CD4-positive, alpha-beta T cell treated with Interleukin-1 beta for 1 hour (primary cell): ENCODE data around the gene CD163L1.
A peak's percentile ranks its signal among the peaks of the same experiment; 100 is the strongest.
"Not testable (repeated sequence)": the region's sequence is repeated elsewhere in the genome, so short reads cannot be mapped to it uniquely, and the experiment has no call there.

Source experiments
- DNase-seq, 2 donors: peaks; one replicate each; pipeline ENCODE4 v3.0.0-alpha.2; 2020 to 2022

The CD163L1 gene

DNA sequence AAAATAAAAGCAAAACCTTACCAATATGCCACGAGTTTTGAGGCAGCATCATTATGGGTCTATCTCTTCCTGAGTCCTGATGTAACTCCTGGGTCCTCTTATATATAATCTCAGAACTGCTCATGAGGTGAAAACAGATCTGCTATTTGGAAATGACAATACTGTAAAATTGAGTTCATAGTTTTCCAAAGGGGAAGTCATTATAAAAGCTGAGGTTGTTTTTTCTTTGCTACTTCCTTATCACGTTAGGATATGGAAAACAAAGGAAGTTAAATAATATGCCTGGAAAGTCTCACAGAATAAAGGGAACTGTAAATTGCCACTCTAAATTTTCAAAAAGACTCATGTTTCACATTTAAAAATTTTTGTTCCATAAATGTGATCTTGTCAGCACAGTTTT, at the start of gene CD163L1:
CD163L1 (minus strand) TSS at position 78 of the 400 bp plus-strand sequence; CDS start at position 52, 26 bp downstream.
- no peak for DNase-seq

- DNase-seq, result no peak
Measured at GRCh38 chr12:7493006-7493405, 49.1 kb upstream of the CD163L1 start.

DNA sequence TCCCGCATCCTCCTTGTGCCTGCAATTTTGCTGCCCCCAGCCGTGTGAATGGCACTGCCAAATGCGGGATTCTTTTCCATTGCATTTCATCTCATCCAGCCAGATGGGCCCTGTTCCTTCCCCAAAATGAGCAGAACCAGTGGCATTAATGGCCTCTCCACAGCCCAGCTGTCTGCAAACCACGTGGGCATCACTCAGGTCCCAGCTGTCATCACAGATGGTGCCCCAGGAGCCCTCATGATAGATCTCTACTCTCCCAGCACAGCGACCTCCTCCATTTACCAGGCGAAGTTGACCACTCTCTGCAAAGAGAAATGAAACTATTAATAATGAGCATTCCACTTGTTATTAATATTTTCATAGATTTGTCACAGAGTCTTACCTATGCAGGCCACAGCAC, 42.6 kb upstream of the CD163L1 start:
- DNase-seq, result no peak

DNA sequence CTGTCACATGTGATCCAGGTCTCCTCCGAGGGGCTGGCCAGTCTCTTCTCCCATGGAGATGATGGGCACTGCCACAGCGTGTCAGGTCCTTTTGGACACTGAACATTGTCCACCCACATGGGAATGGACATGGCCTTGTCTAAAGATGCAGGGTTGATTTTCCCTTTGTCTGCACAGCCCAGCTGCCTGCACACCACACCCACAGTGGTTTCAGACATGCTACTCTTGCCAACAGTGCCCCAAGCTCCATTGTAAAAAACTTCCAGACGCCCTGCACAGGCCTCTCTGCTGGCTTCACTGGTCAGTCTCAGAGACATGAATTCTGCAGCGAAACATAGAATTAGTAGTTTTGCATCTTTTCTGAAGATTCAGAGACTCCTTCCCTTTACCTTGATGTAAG, 41.1 kb upstream of the CD163L1 start:
- DNase-seq, result no peak

DNA sequence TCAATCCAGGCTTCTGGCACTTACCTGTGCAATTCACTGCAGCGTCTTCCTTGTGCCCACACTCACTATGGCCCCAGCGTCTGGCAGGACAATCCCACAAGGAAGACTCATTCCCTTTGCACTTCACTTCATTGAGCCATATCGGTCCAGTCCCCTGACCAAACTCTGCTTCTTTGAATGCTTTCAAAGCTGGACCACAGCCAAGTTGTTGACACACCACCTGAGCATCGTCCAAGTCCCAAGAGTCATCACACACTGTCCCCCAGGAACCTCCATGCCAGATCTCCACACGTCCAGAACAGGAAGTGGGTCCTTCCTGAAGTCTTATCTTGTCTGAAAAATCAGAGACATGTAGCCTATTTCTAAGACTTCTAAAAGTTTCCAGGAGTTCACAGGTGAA, 39.4 kb upstream of the CD163L1 start:
- no peak for DNase-seq

DNA sequence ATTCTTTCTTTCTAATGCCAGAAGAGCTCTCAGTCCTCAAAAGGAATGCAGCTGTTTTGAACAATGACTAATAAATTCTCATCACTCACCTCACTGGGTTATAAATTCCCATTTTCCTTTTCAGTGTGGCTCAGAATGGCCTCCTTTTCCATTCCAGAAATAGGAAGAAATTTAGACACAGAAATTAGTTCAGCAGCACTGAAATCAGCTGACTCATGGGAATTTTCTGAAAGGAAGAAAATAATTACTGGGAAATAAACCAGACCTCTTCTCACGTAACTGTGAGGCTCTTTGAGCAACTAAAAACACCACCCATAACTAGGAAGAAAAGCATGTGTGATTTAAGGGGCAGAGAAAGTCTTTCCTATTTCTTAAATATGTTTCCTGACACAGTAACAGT, 35.8 kb upstream of the CD163L1 start:
- no peak for DNase-seq

- no peak for DNase-seq
Measured at GRCh38 chr12:7472060-7472459, 28.1 kb upstream of the CD163L1 start.

- DNase-seq, result peak; percentile 25 to 36
Measured at GRCh38 chr12:7460375-7461259, 16.7 kb upstream of the CD163L1 start.

GRCh38 chr12:7459973-7460372, 16.0 kb upstream of the CD163L1 start:
- no peak for DNase-seq

GRCh38 chr12:7451756-7452155, 7.8 kb upstream of the CD163L1 start:
- no peak for DNase-seq

GRCh38 chr12:7450667-7451066, 6.7 kb upstream of the CD163L1 start:
- DNase-seq, result no peak

- DNase-seq, result no peak
Measured at GRCh38 chr12:7448099-7448498, 4.1 kb upstream of the CD163L1 start.

- DNase-seq, result no peak
Measured at GRCh38 chr12:7444537-7444936, 584 bp upstream of the CD163L1 start.

- DNase-seq, result no peak
Measured at GRCh38 chr12:7441216-7441615, 2.7 kb downstream of the CD163L1 start.

DNA sequence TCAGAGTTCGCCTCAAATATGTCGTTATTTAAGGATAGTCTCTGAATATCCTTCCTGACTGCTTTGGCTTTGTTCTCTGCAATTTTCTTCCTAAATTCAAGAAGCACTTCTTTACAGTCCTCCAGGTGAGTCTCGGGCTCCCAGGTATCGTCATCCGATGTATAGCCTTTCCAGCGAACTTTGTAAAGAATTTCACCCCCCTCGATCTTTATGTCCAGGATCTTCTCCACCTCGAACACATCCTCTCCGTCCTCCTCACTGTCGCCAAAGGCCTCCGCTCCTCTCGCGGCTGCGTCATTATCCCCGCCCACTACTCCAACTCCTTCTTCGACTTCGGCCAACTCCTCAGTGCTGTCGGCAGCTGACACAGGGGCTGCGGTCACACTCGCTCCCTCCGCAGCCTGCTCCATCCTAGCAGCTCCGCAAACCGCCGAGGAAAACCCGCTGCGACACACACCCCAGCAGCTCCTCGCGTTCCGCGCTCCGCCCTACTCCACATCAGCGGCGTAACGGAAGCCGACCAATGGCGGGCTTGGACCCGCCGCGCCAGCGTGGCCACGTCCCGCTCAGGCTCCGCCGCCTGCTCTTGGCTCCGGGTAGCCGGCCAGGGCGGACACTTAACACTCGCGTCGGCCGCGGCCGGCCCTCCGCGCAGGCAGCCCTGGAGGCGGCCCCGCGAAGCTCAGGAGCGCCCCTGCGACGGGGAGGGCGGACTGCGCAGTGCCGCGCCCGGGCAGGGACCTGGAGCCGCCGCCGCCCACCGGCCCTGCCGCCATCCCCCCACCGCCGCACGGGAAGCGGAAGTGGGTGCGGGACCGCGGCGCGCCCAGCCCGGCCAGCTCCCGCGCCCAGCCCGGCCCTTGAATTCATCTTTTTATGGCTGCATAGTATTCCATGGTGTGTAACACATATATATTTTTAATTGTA, 4.1 kb downstream of the CD163L1 start:
- peak; percentile 18 to 30 for DNase-seq

DNA sequence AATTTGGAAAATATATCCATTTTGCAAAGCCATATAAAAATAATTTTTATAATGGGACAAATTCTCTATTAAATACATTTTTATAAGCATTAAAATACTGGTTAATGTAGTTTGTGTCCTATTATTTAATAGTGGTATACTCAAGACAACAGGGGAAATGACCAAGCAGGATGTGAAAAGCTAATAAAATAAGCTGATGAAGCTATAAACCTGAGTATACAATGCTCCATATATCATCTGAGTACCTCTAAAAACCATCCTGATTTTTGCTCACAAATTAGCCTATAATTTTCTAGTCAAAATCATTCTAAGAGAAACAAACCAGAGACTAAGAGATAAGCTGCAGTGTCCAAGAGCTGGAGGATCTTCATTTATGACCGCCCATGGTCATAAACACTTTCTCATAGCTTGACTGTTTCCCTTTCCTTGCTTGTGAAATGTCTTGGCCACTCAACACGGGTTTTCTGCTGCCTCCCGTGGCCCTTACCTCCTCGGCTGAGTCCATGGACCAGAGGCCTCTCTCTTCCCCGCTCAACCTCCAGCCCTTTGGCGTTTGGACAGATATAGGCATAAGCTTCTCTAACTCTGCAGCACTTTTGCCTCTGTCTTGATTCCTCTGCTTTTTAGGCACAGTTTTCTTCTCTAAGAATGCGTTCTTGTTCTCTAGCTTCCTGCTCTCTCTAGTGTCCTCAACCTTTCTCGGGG, 5.5 kb downstream of the CD163L1 start:
- not testable (repeated sequence) for DNase-seq

DNA sequence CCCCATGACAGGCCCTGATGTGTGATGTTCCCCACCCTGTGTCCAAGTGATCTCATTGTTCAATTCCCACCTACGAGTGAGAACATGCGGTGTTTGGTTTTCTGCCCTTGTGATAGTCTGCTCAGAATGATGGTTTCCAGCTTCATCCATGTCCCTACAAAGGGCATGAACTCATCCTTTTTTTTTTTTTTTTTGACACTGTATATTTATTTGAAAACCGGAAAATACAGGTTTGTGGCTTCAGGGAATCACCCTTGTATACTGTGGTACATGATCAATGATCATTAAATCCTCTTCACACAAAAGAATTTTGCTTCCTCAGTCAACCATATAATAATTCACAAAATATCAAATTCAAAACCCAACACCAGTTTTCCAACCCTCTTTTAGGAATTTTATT, 6.5 kb downstream of the CD163L1 start:
- DNase-seq, result not testable (repeated sequence)

GRCh38 chr12:7434670-7435069, 9.3 kb downstream of the CD163L1 start:
- no peak for DNase-seq

- DNase-seq, result no peak
Measured at GRCh38 chr12:7433276-7433822, 10.6 kb downstream of the CD163L1 start.

- no peak for DNase-seq
Measured at GRCh38 chr12:7431993-7432685, 11.8 kb downstream of the CD163L1 start.

GRCh38 chr12:7411343-7411742, 32.6 kb downstream of the CD163L1 start:
- DNase-seq, result peak in 1 of 2 donors; percentile 2

DNA sequence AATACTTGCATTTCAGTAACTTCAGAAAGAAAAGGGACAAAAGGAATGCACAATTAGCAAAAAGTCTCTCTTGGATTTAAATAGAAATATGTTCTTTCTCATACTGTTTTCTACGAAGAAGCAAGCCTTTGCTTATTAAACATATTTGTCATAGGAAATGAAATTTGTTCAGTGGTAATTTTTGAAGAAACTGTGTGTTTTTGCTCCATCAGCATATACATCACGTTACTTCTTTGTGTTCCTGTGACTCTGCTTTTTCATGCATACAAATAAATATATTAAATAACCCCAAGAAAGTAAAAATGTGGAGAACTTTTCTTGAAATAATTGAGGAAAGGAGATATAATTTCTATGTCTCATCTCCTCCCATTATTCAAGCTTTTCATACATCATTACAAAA, 39.7 kb downstream of the CD163L1 start:
- DNase-seq, result no peak
